Smooth muscle cell (in vitro differentiated cells): ENCODE data around the gene C1orf167. TPM values are rescaled to one million over a fixed set of nuclear protein-coding genes. Genes with fewer than 3 reads are reported as not detected.
A peak's percentile ranks its signal among the peaks of the same experiment; 100 is the strongest.

Experiments
- DNase-seq: peaks from one replicate; lab custom pipeline; 2025; ENCODE audit not compliant: unreplicated experiment; lab: John Stamatoyannopoulos, UW
- H2AFZ ChIP-seq: fragments of 200-600 bp; sonication (generic); 2 replicates; pipeline ENCODE4 v1.6.0; 2016; ENCODE audit warnings: antibody characterized with exemption, low read depth, mild to moderate bottlenecking
- H3F3A ChIP-seq: fragments of 200-600 bp; sonication (generic); 2 replicates; pipeline ENCODE4 v1.6.0; 2017; ENCODE audit warnings: antibody characterized with exemption, low read depth
- H3K27ac ChIP-seq: fragments of 200-600 bp; sonication (generic); 2 replicates; pipeline ENCODE4 v1.5.1; 2016; ENCODE audit warnings: low read depth, mild to moderate bottlenecking
- H3K27me3 ChIP-seq: fragments of 200-600 bp; sonication (generic); 2 replicates; pipeline ENCODE4 v1.6.1; 2016; ENCODE audit warnings: low read depth, mild to moderate bottlenecking
- H3K36me3 ChIP-seq: fragments of 200-600 bp; sonication (generic); 2 replicates; pipeline ENCODE4 v1.5.1; 2016; ENCODE audit warnings: low read depth
- H3K4me1 ChIP-seq: fragments of 200-600 bp; sonication (generic); 2 replicates; pipeline ENCODE4 v1.5.1; 2016; ENCODE audit warnings: low read depth
- H3K4me2 ChIP-seq: fragments of 200-600 bp; sonication (generic); 2 replicates; pipeline ENCODE4 v1.6.0; 2016; ENCODE audit warnings: mild to moderate bottlenecking
- H3K4me3 ChIP-seq: fragments of 200-600 bp; sonication (generic); 2 replicates; pipeline ENCODE4 v1.5.1; 2016; ENCODE audit warnings: mild to moderate bottlenecking
- H3K79me2 ChIP-seq: fragments of 200-600 bp; sonication (generic); 2 replicates; pipeline ENCODE4 v1.6.0; 2016; ENCODE audit warnings: low read depth, mild to moderate bottlenecking
- H3K9ac ChIP-seq: fragments of 200-600 bp; sonication (generic); 2 replicates; pipeline ENCODE4 v1.6.0; 2016; ENCODE audit warnings: low read depth
- H3K9me3 ChIP-seq: fragments of 200-600 bp; sonication (generic); replicated peaks from 2 replicates; pipeline ENCODE4 v1.5.1; 2016; ENCODE audit warnings: low read depth
- H4K20me1 ChIP-seq: fragments of 200-600 bp; sonication (generic); 2 replicates; pipeline ENCODE4 v1.6.0; 2016; ENCODE audit warnings: low read depth
- WGBS: methylation state at CpG from one replicate; pipeline ENCODE4 v1.1.7; 2016; ENCODE audit warnings: low lambda C conversion rate; 5-methylcytosine and 5-hydroxymethylcytosine counted together
- polyA plus RNA-seq: library from polyadenylated mRNA; unstranded; fragments of >200 nt; fragmentation: Nextera tagmentation; extraction: Ambion mirVana; gene quantifications from 2 replicates; pipeline ENCODE4 v1.2.1, GENCODE V29; 2016
- total RNA-seq: library from RNA; depleted of rRNA; stranded (reverse); fragments of >200 nt; gene quantifications from 2 replicates; pipeline ENCODE4 v1.2.3, GENCODE V29; 2014
- TF ChIP-seq, protein P1 (sequence below): fragments of 200-600 bp; sonication (generic); IDR thresholded peaks from 2 replicates; pipeline ENCODE4 v1.5.1; 2017; ENCODE audit warnings: borderline replicate concordance, mild to moderate bottlenecking, antibody characterized with exemption; ENCODE audit not compliant: insufficient read depth, poor library complexity, severe bottlenecking

C1orf167 gene
- total and polyA plus RNA-seq, 2 experiments from 2014 or later: 0.70 TPM; not detected in 1

- TF ChIP-seq, protein P1, sequence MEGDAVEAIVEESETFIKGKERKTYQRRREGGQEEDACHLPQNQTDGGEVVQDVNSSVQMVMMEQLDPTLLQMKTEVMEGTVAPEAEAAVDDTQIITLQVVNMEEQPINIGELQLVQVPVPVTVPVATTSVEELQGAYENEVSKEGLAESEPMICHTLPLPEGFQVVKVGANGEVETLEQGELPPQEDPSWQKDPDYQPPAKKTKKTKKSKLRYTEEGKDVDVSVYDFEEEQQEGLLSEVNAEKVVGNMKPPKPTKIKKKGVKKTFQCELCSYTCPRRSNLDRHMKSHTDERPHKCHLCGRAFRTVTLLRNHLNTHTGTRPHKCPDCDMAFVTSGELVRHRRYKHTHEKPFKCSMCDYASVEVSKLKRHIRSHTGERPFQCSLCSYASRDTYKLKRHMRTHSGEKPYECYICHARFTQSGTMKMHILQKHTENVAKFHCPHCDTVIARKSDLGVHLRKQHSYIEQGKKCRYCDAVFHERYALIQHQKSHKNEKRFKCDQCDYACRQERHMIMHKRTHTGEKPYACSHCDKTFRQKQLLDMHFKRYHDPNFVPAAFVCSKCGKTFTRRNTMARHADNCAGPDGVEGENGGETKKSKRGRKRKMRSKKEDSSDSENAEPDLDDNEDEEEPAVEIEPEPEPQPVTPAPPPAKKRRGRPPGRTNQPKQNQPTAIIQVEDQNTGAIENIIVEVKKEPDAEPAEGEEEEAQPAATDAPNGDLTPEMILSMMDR: no peak
- H3K4me2 ChIP-seq: no peak overlapping the region
- no peak overlapping the region for H3K9ac ChIP-seq
Measured at GRCh38 chr1:11748294-11749202, 13.4 kb upstream of the C1orf167 start.

DNA sequence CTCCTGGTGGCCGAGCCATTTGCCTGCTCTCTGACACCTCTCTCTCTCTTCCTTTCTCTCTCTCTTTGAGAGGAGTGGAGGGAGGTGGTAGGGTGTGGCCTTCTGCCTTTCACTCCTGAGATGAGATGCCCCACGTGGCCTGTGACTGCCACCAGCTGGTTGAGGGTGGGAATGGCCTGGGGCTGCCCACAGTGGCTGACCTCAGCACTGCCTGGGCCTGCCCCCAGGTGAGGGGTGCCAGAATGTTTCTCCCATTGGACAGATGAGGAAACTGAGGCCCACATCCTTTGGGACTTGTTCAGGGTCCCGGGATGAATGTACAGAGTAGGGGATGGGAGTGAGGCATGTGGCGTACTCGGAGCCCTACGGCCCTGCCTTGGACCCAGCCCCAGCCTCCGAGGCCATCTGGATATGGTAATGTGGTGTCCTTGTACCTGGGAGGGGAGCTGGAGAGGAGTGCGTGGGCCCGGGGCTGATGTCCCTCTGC lies 12.7 kb upstream of the C1orf167 start:
- 84% methylated on average over 9 of the region's 9 CpGs for WGBS
- H3K9me3 ChIP-seq: no peaks in the 10 kb centered on the region
- no peaks in the 10 kb centered on the region for H3F3A ChIP-seq
- H2AFZ ChIP-seq: no peak overlapping the region
- no peak overlapping the region for H3K9ac ChIP-seq
- H3K27ac ChIP-seq: no peak overlapping the region
- no peaks in the 10 kb centered on the region for H3K4me1 ChIP-seq
- H3K4me2 ChIP-seq: no peak overlapping the region
- no peaks in the 10 kb centered on the region for H3K36me3 ChIP-seq
- no peaks in the 10 kb centered on the region for H3K79me2 ChIP-seq
- H4K20me1 ChIP-seq: peaks cover 5% of the 10 kb centered on the region
- TF ChIP-seq, protein P1: peak; percentile 11
- DNase-seq: no peak
- H3K4me3 ChIP-seq: no peak overlapping the region
- no peaks in the 10 kb centered on the region for H3K27me3 ChIP-seq

More at GRCh38 chr1:11748294-11749202, 13.4 kb upstream of the C1orf167 start:
- 97% methylated on average over 27 of the region's 27 CpGs for WGBS
- DNase-seq: no peak
- H3K4me3 ChIP-seq: no peak overlapping the region
- no peak overlapping the region for H3K27ac ChIP-seq
- H3F3A ChIP-seq: no peaks in the 10 kb centered on the region
- H3K4me1 ChIP-seq: no peaks in the 10 kb centered on the region
- no peaks in the 10 kb centered on the region for H3K79me2 ChIP-seq
- peaks cover 5% of the 10 kb centered on the region for H4K20me1 ChIP-seq
- no peaks in the 10 kb centered on the region for H3K36me3 ChIP-seq
- no peaks in the 10 kb centered on the region for H3K9me3 ChIP-seq
- H3K27me3 ChIP-seq: no peaks in the 10 kb centered on the region
- H2AFZ ChIP-seq: no peak overlapping the region

GRCh38 chr1:11749996-11750395 lies 12.0 kb upstream of the C1orf167 start:
- H3K27me3 ChIP-seq: no peaks in the 10 kb centered on the region
- TF ChIP-seq, protein P1: no peak
- H3K9ac ChIP-seq: no peak overlapping the region
- H3K27ac ChIP-seq: no peak overlapping the region
- no peaks in the 10 kb centered on the region for H3K79me2 ChIP-seq
- WGBS: 98% methylated on average over 15 of the region's 15 CpGs
- no peaks in the 10 kb centered on the region for H3K9me3 ChIP-seq
- H3K4me1 ChIP-seq: no peaks in the 10 kb centered on the region
- no peaks in the 10 kb centered on the region for H3F3A ChIP-seq
- DNase-seq: no peak
- no peak overlapping the region for H3K4me3 ChIP-seq
- H4K20me1 ChIP-seq: peaks cover 5% of the 10 kb centered on the region
- H3K4me2 ChIP-seq: no peak overlapping the region
- no peaks in the 10 kb centered on the region for H3K36me3 ChIP-seq
- H2AFZ ChIP-seq: no peak overlapping the region
